SK-N-SH (cell line): ENCODE measurements around the gene RAX. TPM values are rescaled to one million over a fixed set of nuclear protein-coding genes. Genes with fewer than 3 reads are reported as not detected.

Source experiments
- CTCF ChIA-PET: fragments of 300-600, 350-600 bp; formaldehyde crosslinking; extraction: SDS; loops from one replicate; lab custom pipeline; 2021; lab: Yijun Ruan, JAX
- POLR2A ChIA-PET: fragments of 350-600 bp; sonication (Branson Sonifier 250); formaldehyde crosslinking; extraction: SDS; loops from one replicate; lab custom pipeline; 2020; ENCODE audit warnings: antibody characterized with exemption, inconsistent platforms; lab: Yijun Ruan, JAX
- DNase-seq: peaks from one replicate; pipeline ENCODE4 v3.0.0; 2012
- H2AFZ ChIP-seq: fragments of 200-600 bp; sonication (generic); 2 replicates; pipeline ENCODE4 v1.8.1; 2016; ENCODE audit warnings: antibody characterized with exemption, mild to moderate bottlenecking, low read depth
- H3F3A ChIP-seq: fragments of 200-600 bp; sonication (generic); replicated peaks from 2 replicates; pipeline ENCODE3; 2016; ENCODE audit warnings: antibody characterized with exemption, mild to moderate bottlenecking; ENCODE audit not compliant: insufficient read depth
- H3K27ac ChIP-seq, 2 experiments: fragments of 200-500 bp in 1 of 2; fragments of 200-600 bp in 1 of 2; sonication (Bioruptor generic) in 1 of 2; sonication (generic), shearing (Covaris generic) in 1 of 2; 2 replicates each; pipeline versions ENCODE4 v1.5.1 to v1.6.1; 2014 to 2016; ENCODE audit warnings: low read depth in 2 of 2, inconsistent platforms in 1 of 2, low read length in 1 of 2, mild to moderate bottlenecking in 1 of 2, mixed read lengths in 1 of 2
- H3K27me3 ChIP-seq: fragments of 200-600 bp; sonication (generic), shearing (Covaris generic); 2 replicates; pipeline ENCODE4 v1.6.1; 2016; ENCODE audit warnings: mixed run types; ENCODE audit not compliant: insufficient read depth
- H3K36me3 ChIP-seq, 2 experiments: fragments of 200-500 bp in 1 of 2; fragments of 200-600 bp in 1 of 2; sonication (Bioruptor generic) in 1 of 2; sonication (generic) in 1 of 2; replicated peaks in 1 of 2; 2 replicates each; pipeline versions ENCODE3 to v1.5.1; 2014 to 2016; ENCODE audit warnings: low read length in 1 of 2, mild to moderate bottlenecking in 1 of 2; ENCODE audit not compliant: insufficient read depth in 2 of 2, control insufficient read depth in 1 of 2
- H3K4me1 ChIP-seq, 2 experiments: fragments of 200-500 bp in 1 of 2; fragments of 200-600 bp in 1 of 2; sonication (Bioruptor generic) in 1 of 2; sonication (generic), shearing (Covaris generic) in 1 of 2; 2 replicates each; pipeline versions ENCODE4 v1.5.1 to v1.6.1; 2014 to 2016; ENCODE audit warnings: low read depth in 1 of 2, low read length in 1 of 2, mixed run types in 1 of 2; ENCODE audit not compliant: insufficient read depth in 2 of 2, control insufficient read depth in 1 of 2
- H3K4me2 ChIP-seq: fragments of 200-600 bp; sonication (generic), shearing (Covaris generic); 2 replicates; pipeline ENCODE4 v1.6.1; 2017; ENCODE audit warnings: mixed run types
- H3K4me3 ChIP-seq, 2 experiments: fragments of 200-500 bp in 1 of 2; fragments of 200-600 bp in 1 of 2; sonication (Bioruptor generic) in 1 of 2; sonication (generic), shearing (Covaris generic) in 1 of 2; 2 replicates each; pipeline versions ENCODE4 v1.5.1 to v1.8.1; 2014 to 2016; ENCODE audit warnings: low read depth in 2 of 2, inconsistent platforms in 1 of 2, low read length in 1 of 2, mild to moderate bottlenecking in 1 of 2, mixed read lengths in 1 of 2, moderate library complexity in 1 of 2
- H3K79me2 ChIP-seq: fragments of 200-600 bp; sonication (generic); 2 replicates; pipeline ENCODE4 v1.8.1; 2017; ENCODE audit warnings: mild to moderate bottlenecking; ENCODE audit not compliant: insufficient read depth
- H3K9ac ChIP-seq: fragments of 200-600 bp; sonication (generic); 2 replicates; pipeline ENCODE4 v1.6.1; 2017; ENCODE audit warnings: mixed run types
- H3K9me2 ChIP-seq: fragments of 200-600 bp; sonication (generic); 2 replicates; pipeline ENCODE4 v1.6.1; 2017; ENCODE audit warnings: mixed run types
- H3K9me3 ChIP-seq: fragments of 200-600 bp; sonication (generic); 2 replicates; pipeline ENCODE4 v1.6.1; 2017; ENCODE audit warnings: mixed run types, mild to moderate bottlenecking, moderate library complexity
- H4K20me1 ChIP-seq: fragments of 200-600 bp; sonication (generic); 2 replicates; pipeline ENCODE4 v1.6.1; 2017; ENCODE audit warnings: mild to moderate bottlenecking, mixed run types; ENCODE audit not compliant: insufficient read depth
- ELF1 ChIP-seq: IDR thresholded peaks from 2 replicates; pipeline ENCODE4 v1.4.0; 2012
- EZH2phosphoT487 ChIP-seq: fragments of 200-600 bp; sonication (generic); IDR thresholded peaks from 2 replicates; pipeline ENCODE4 v1.6.1; 2017; ENCODE audit warnings: low read depth, mixed run types, mild to moderate bottlenecking, antibody characterized with exemption, moderate library complexity, borderline replicate concordance
- FOXJ3 ChIP-seq: sonication (generic); formaldehyde crosslinking; IDR thresholded peaks from 2 replicates; pipeline ENCODE4 v1.5.1; 2020; ENCODE audit warnings: mild to moderate bottlenecking, missing genetic modification reagents
- IRF3 ChIP-seq: fragments of 150-350 bp; IDR thresholded peaks from 2 replicates; pipeline ENCODE4 v1.6.1; 2016; ENCODE audit warnings: mild to moderate bottlenecking, low read depth, low read length
- JUND ChIP-seq: IDR thresholded peaks from 2 replicates; pipeline ENCODE4 v1.4.0; 2012
- MAX ChIP-seq: IDR thresholded peaks from 2 replicates; pipeline ENCODE4 v1.4.0; 2012; ENCODE audit warnings: low read depth
- MEF2A ChIP-seq: IDR thresholded peaks from 2 replicates; pipeline ENCODE4 v1.4.0; 2012; ENCODE audit warnings: low read depth, borderline replicate concordance
- PBX3 ChIP-seq: IDR thresholded peaks from 2 replicates; pipeline ENCODE4; 2012
- POLR2AphosphoS5 ChIP-seq: IDR thresholded peaks from 2 replicates; pipeline ENCODE4 v1.6.1; 2012; ENCODE audit warnings: low read depth, low read length
- RCOR1 ChIP-seq: fragments of 150-350 bp; IDR thresholded peaks from 2 replicates; pipeline ENCODE4 v1.6.1; 2017; ENCODE audit warnings: antibody characterized with exemption, low read length
- RFX5 ChIP-seq: IDR thresholded peaks from 2 replicates; pipeline ENCODE4 v1.6.1; 2012; ENCODE audit warnings: mild to moderate bottlenecking, improper control_type of control experiment, low read length
- WGBS: methylation state at CpG from one replicate; pipeline ENCODE4 v1.1.6; 2017; ENCODE audit warnings: low lambda C conversion rate; 5-methylcytosine and 5-hydroxymethylcytosine counted together
- polyA plus RNA-seq, 3 experiments: library from polyadenylated mRNA; depleted of rRNA; stranded (reverse); fragments of >200 nt; gene quantifications; 2 replicates each; pipeline ENCODE4 v1.2.3, GENCODE V29; 2012

RAX gene
- polyA plus RNA-seq, 1 of the 3 experiments (the other 2 are of a cell fraction), result not detected

GRCh38 chr18:59267503-59268126, 5.6 kb downstream of the RAX start (continued):
- no peak for TF ChIP-seq MEF2A

GRCh38 chr18:59266886-59267502, 6.3 kb downstream of the RAX start:
- H3F3A ChIP-seq, result peaks cover 3% of the 10 kb centered on the region
- H3K9ac ChIP-seq, result no peak overlapping the region
- no peaks in the 10 kb centered on the region for H3K9me3 ChIP-seq
- H3K4me2 ChIP-seq, result no peak overlapping the region
- H3K9me2 ChIP-seq, result no peaks in the 10 kb centered on the region
- no peak overlapping the region for H3K27ac ChIP-seq
- WGBS, result 32% methylated on average over 10 of the region's 10 CpGs
- no peaks in the 10 kb centered on the region for H4K20me1 ChIP-seq
- peaks cover 95% of the 10 kb centered on the region for H3K27me3 ChIP-seq
- ChIA-PET CTCF (interaction anchor here (1.0 to 8.4 kb wide), 9 partner anchors 8 to 556 kb away, joined by 3 to 92 read pairs (median 7); no protein-coding TSS in a partner anchor), POLR2A (no interaction called here)
- no peak overlapping the region for H2AFZ ChIP-seq
- no peaks in the 10 kb centered on the region for H3K36me3 ChIP-seq
- DNase-seq, result no peak
- H3K4me3 ChIP-seq, result no peak overlapping the region
- TF ChIP-seq ELF1, result no peak
- TF ChIP-seq RFX5, result no peak
- peak; percentile 29; the same call in 1 of the 2 replicates for TF ChIP-seq EZH2phosphoT487
- TF ChIP-seq, all 33 proteins: peak for 1
- Histone ChIP-seq H3K79me2 (no peaks in the 10 kb centered on the region), H3K4me1 (peaks cover 2 to 4% of the 10 kb centered on the region in 2 experiments; a peak in 2 of 4 replicates)

GRCh38 chr18:59266459-59266858, 6.8 kb downstream of the RAX start:
- Histone ChIP-seq H3K27ac (no peak overlapping the region), H3K4me2 (no peak overlapping the region), H3K4me3 (no peak overlapping the region), H3K36me3 (no peaks in the 10 kb centered on the region), H4K20me1 (no peaks in the 10 kb centered on the region), H3F3A (peaks cover 3% of the 10 kb centered on the region), H3K9me2 (no peaks in the 10 kb centered on the region), H3K9me3 (no peaks in the 10 kb centered on the region), H3K9ac (no peak overlapping the region)
- POLR2A ChIA-PET, result no interaction called here
- 8% methylated on average over 1 of the region's 1 CpG for WGBS
- no peak for DNase-seq
- CTCF ChIA-PET, result interaction anchor here (1.4 to 8.4 kb wide), 4 partner anchors 9 to 136 kb away, joined by 5 to 92 read pairs (median 18); no protein-coding TSS in a partner anchor
- no peak for TF ChIP-seq MEF2A
- no peak for TF ChIP-seq IRF3
- TF ChIP-seq FOXJ3, result no peak
- TF ChIP-seq POLR2AphosphoS5, result no peak
- no peak for TF ChIP-seq MAX
- no peak for TF ChIP-seq PBX3
- TF ChIP-seq JUND, result no peak
- no peak for TF ChIP-seq RCOR1
- TF ChIP-seq EZH2phosphoT487, result no peak
- no peak for TF ChIP-seq RFX5
- TF ChIP-seq, all 33 proteins: peak for 0
- H3K79me2 ChIP-seq, result no peaks in the 10 kb centered on the region
- peaks cover 2 to 4% of the 10 kb centered on the region in 2 experiments; a peak in 2 of 4 replicates for H3K4me1 ChIP-seq
- no peak overlapping the region for H2AFZ ChIP-seq
- H3K27me3 ChIP-seq, result peaks cover 89% of the 10 kb centered on the region
